OCI-LY7 (cell line): ENCODE data around the gene ZNF516. TPM values are rescaled to one million over a fixed set of nuclear protein-coding genes. Genes with fewer than 3 reads are reported as not detected.

Experiments used
- BruUV-seq: library from RNA; stranded (reverse); fragments of 400-500 nt; replicated peaks from 2 replicates; lab custom pipeline; 2021; lab: Mats Ljungman, UMichigan
- CTCF ChIA-PET: fragments of 300-600 bp; sonication (Branson Sonifier 250); formaldehyde crosslinking; loops from one replicate; lab custom pipeline; 2022; ENCODE audit warnings: antibody characterized with exemption; ENCODE audit not compliant: unreplicated experiment; lab: Charles Lee
- POLR2A ChIA-PET: fragments of 300-600 bp; sonication (Branson Sonifier 250); formaldehyde crosslinking; loops from one replicate; lab custom pipeline; 2022; ENCODE audit warnings: antibody characterized with exemption; lab: Charles Lee
- DNase-seq: peaks from one replicate; pipeline ENCODE4 v3.0.0-alpha.2; 2015; ENCODE audit warnings: low spot score
- H2AFZ ChIP-seq: fragments of 200-600 bp; sonication (generic), shearing (Covaris generic); 2 replicates; pipeline ENCODE4 v1.6.1; 2014; ENCODE audit warnings: mild to moderate bottlenecking, antibody characterized with exemption, low read length, moderate library complexity
- H3K27ac ChIP-seq: fragments of 200-600 bp; sonication (generic); 2 replicates; pipeline ENCODE4 v1.5.1; 2014; ENCODE audit warnings: mixed run types, low read depth, mild to moderate bottlenecking, moderate library complexity, low read length, inconsistent platforms; ENCODE audit not compliant: poor library complexity, severe bottlenecking
- H3K36me3 ChIP-seq: fragments of 200-600 bp; sonication (generic); 2 replicates; pipeline ENCODE4 v1.6.1; 2014; ENCODE audit warnings: mild to moderate bottlenecking, antibody characterized with exemption, low read length, moderate library complexity, mixed read lengths; ENCODE audit not compliant: insufficient read depth
- H3K4me1 ChIP-seq: fragments of 200-600 bp; sonication (generic); 2 replicates; pipeline ENCODE4 v1.5.1; 2014; ENCODE audit warnings: mild to moderate bottlenecking, low read length; ENCODE audit not compliant: insufficient read depth, poor library complexity, severe bottlenecking
- H3K4me2 ChIP-seq: fragments of 200-600 bp; sonication (generic); 2 replicates; pipeline ENCODE4 v1.6.1; 2014; ENCODE audit warnings: mild to moderate bottlenecking, low read length
- H3K4me3 ChIP-seq: fragments of 200-600 bp; sonication (generic); 2 replicates; pipeline ENCODE4 v1.5.1; 2014; ENCODE audit warnings: mild to moderate bottlenecking, low read depth, low read length; ENCODE audit not compliant: poor library complexity, severe bottlenecking
- H3K79me2 ChIP-seq: fragments of 200-600 bp; sonication (generic); 2 replicates; pipeline ENCODE4 v1.6.1; 2016; ENCODE audit warnings: low read depth, mild to moderate bottlenecking, low read length, moderate library complexity, mixed read lengths; ENCODE audit not compliant: insufficient read depth
- H3K9me2 ChIP-seq: fragments of 200-600 bp; sonication (generic); 2 replicates; pipeline ENCODE4 v1.6.1; 2016; ENCODE audit warnings: mild to moderate bottlenecking, low read length, mixed read lengths; ENCODE audit not compliant: insufficient read depth
- H3K9me3 ChIP-seq: fragments of 200-600 bp; sonication (generic); 2 replicates; pipeline ENCODE4 v1.6.1; 2014; ENCODE audit warnings: mild to moderate bottlenecking, mixed run types, low read length, mixed read lengths
- H4K20me1 ChIP-seq: fragments of 200-600 bp; sonication (generic); 2 replicates; pipeline ENCODE4 v1.6.1; 2014; ENCODE audit warnings: mild to moderate bottlenecking, antibody characterized with exemption, low read length, moderate library complexity, mixed read lengths; ENCODE audit not compliant: insufficient read depth
- CTCF ChIP-seq: fragments of 200-600 bp; sonication (generic); conservative IDR thresholded peaks from 2 replicates; pipeline ENCODE4 v1.5.1; 2014; ENCODE audit warnings: mild to moderate bottlenecking, antibody characterized with exemption, low read length, moderate library complexity, mixed read lengths
- EZH2phosphoT487 ChIP-seq: fragments of 200-600 bp; sonication (generic); IDR thresholded peaks from 2 replicates; pipeline ENCODE4 v1.6.1; 2018; ENCODE audit warnings: low read depth, borderline replicate concordance, mild to moderate bottlenecking, mixed run types, antibody characterized with exemption, low read length, moderate library complexity, mixed read lengths
- intact Hi-C: fragments of 100-400 bp; cut with micrococcal nuclease; formaldehyde crosslinking; loops from one replicate; pipeline ENCODE4 v1.10.0; 2022; ENCODE audit not compliant: unreplicated experiment
- total RNA-seq, 2 experiments: library from RNA; depleted of rRNA in 1 of 2; stranded (reverse); fragments of >200 nt in 1 of 2; shearing (Covaris generic) in 1 of 2; gene quantifications; 2 replicates each; pipeline ENCODE4 v1.2.3, GENCODE V29; 2014 to 2022

Gene ZNF516
- total RNA-seq, 2 experiments from 2014 or later: 16.2 to 32.3 TPM

- TF ChIP-seq CTCF (no peak), EZH2phosphoT487 (no peak)
- no peaks in the 10 kb centered on the region for H3K36me3 ChIP-seq
- H3K4me2 ChIP-seq: no peak overlapping the region
- H3K9me3 ChIP-seq: no peaks in the 10 kb centered on the region
- intact Hi-C loops: no loop called here
- no peak for DNase-seq
- H3K4me3 ChIP-seq: no peak overlapping the region
- ChIA-PET CTCF (no interaction called here), POLR2A (no interaction called here)
- peaks cover 6% of the 10 kb centered on the region for H3K4me1 ChIP-seq
- H2AFZ ChIP-seq: no peak overlapping the region
- H4K20me1 ChIP-seq: peaks cover 6% of the 10 kb centered on the region
- no peak overlapping the region for H3K27ac ChIP-seq
- no TSS peak for BruUV-seq
- H3K9me2 ChIP-seq: no peaks in the 10 kb centered on the region
- peaks cover 93% of the 10 kb centered on the region for H3K79me2 ChIP-seq
Observed at GRCh38 chr18:76451396-76452331, 43.4 kb downstream of the ZNF516 start.

GRCh38 chr18:76450452-76451395 is 44.3 kb downstream of the ZNF516 start:
- POLR2A ChIA-PET: no interaction called here
- no TSS peak for BruUV-seq
- H2AFZ ChIP-seq: no peak overlapping the region
- H4K20me1 ChIP-seq: peaks cover 5% of the 10 kb centered on the region; the same call in 1 of the 2 replicates
- no peak overlapping the region for H3K4me2 ChIP-seq
- TF ChIP-seq EZH2phosphoT487 (no peak), CTCF (no peak)
- no peaks in the 10 kb centered on the region for H3K36me3 ChIP-seq
- DNase-seq: no peak
- peaks cover 87% of the 10 kb centered on the region for H3K79me2 ChIP-seq
- intact Hi-C loops: no loop called here
- H3K9me3 ChIP-seq: no peaks in the 10 kb centered on the region
- no peak overlapping the region for H3K27ac ChIP-seq
- no peak overlapping the region for H3K4me3 ChIP-seq
- no peaks in the 10 kb centered on the region for H3K9me2 ChIP-seq
- no peaks in the 10 kb centered on the region for H3K4me1 ChIP-seq
- CTCF ChIA-PET: no interaction called here
